Smooth muscle cell (in vitro differentiated cells): ENCODE measurements around the gene SLC1A5. TPM values are rescaled to one million over a fixed set of nuclear protein-coding genes. Genes with fewer than 3 reads are reported as not detected.

Experiments
- DNase-seq: peaks from one replicate; lab custom pipeline; 2025; ENCODE audit not compliant: unreplicated experiment; lab: John Stamatoyannopoulos, UW
- H2AFZ ChIP-seq: fragments of 200-600 bp; sonication (generic); 2 replicates; pipeline ENCODE4 v1.6.0; 2016; ENCODE audit warnings: antibody characterized with exemption, low read depth, mild to moderate bottlenecking
- H3F3A ChIP-seq: fragments of 200-600 bp; sonication (generic); 2 replicates; pipeline ENCODE4 v1.6.0; 2017; ENCODE audit warnings: antibody characterized with exemption, low read depth
- H3K27ac ChIP-seq: fragments of 200-600 bp; sonication (generic); 2 replicates; pipeline ENCODE4 v1.5.1; 2016; ENCODE audit warnings: low read depth, mild to moderate bottlenecking
- H3K27me3 ChIP-seq: fragments of 200-600 bp; sonication (generic); 2 replicates; pipeline ENCODE4 v1.6.1; 2016; ENCODE audit warnings: low read depth, mild to moderate bottlenecking
- H3K36me3 ChIP-seq: fragments of 200-600 bp; sonication (generic); 2 replicates; pipeline ENCODE4 v1.5.1; 2016; ENCODE audit warnings: low read depth
- H3K4me1 ChIP-seq: fragments of 200-600 bp; sonication (generic); 2 replicates; pipeline ENCODE4 v1.5.1; 2016; ENCODE audit warnings: low read depth
- H3K4me2 ChIP-seq: fragments of 200-600 bp; sonication (generic); 2 replicates; pipeline ENCODE4 v1.6.0; 2016; ENCODE audit warnings: mild to moderate bottlenecking
- H3K4me3 ChIP-seq: fragments of 200-600 bp; sonication (generic); 2 replicates; pipeline ENCODE4 v1.5.1; 2016; ENCODE audit warnings: mild to moderate bottlenecking
- H3K79me2 ChIP-seq: fragments of 200-600 bp; sonication (generic); 2 replicates; pipeline ENCODE4 v1.6.0; 2016; ENCODE audit warnings: low read depth, mild to moderate bottlenecking
- H3K9ac ChIP-seq: fragments of 200-600 bp; sonication (generic); 2 replicates; pipeline ENCODE4 v1.6.0; 2016; ENCODE audit warnings: low read depth
- H3K9me3 ChIP-seq: fragments of 200-600 bp; sonication (generic); replicated peaks from 2 replicates; pipeline ENCODE4 v1.5.1; 2016; ENCODE audit warnings: low read depth
- H4K20me1 ChIP-seq: fragments of 200-600 bp; sonication (generic); 2 replicates; pipeline ENCODE4 v1.6.0; 2016; ENCODE audit warnings: low read depth
- WGBS: methylation state at CpG from one replicate; pipeline ENCODE4 v1.1.7; 2016; ENCODE audit warnings: low lambda C conversion rate; 5-methylcytosine and 5-hydroxymethylcytosine counted together
- polyA plus RNA-seq: library from polyadenylated mRNA; unstranded; fragments of >200 nt; fragmentation: Nextera tagmentation; extraction: Ambion mirVana; gene quantifications from 2 replicates; pipeline ENCODE4 v1.2.1, GENCODE V29; 2016
- total RNA-seq: library from RNA; depleted of rRNA; stranded (reverse); fragments of >200 nt; gene quantifications from 2 replicates; pipeline ENCODE4 v1.2.3, GENCODE V29; 2014
- TF ChIP-seq, protein P1 (sequence below): fragments of 200-600 bp; sonication (generic); IDR thresholded peaks from 2 replicates; pipeline ENCODE4 v1.5.1; 2017; ENCODE audit warnings: borderline replicate concordance, mild to moderate bottlenecking, antibody characterized with exemption; ENCODE audit not compliant: insufficient read depth, poor library complexity, severe bottlenecking

SLC1A5 gene
- total and polyA plus RNA-seq, 2 experiments from 2014 or later, result 101 to 231 TPM

DNA sequence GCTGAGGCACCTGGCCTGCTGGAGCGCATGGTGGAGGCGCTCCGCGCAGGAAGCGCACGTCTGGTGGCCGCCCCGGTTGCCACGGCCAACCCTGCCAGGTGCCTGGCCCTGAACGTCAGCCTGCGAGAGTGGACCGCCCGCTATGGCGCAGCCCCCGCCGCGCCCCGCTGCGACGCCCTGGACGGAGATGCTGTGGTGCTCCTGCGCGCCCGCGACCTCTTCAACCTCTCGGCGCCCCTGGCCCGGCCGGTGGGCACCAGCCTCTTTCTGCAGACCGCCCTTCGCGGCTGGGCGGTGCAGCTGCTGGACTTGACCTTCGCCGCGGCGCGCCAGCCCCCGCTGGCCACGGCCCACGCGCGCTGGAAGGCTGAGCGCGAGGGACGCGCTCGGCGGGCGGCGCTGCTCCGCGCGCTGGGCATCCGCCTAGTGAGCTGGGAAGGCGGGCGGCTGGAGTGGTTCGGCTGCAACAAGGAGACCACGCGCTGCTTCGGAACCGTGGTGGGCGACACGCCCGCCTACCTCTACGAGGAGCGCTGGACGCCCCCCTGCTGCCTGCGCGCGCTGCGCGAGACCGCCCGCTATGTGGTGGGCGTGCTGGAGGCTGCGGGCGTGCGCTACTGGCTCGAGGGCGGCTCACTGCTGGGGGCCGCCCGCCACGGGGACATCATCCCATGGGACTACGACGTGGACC, 32.4 kb downstream of the SLC1A5 start:
- H3K4me3 ChIP-seq, result no peak overlapping the region
- H3K27me3 ChIP-seq, result no peaks in the 10 kb centered on the region
- H3K9me3 ChIP-seq, result no peaks in the 10 kb centered on the region
- H3K4me1 ChIP-seq, result no peaks in the 10 kb centered on the region
- H3K9ac ChIP-seq, result no peak overlapping the region
- H4K20me1 ChIP-seq, result peaks cover 12% of the 10 kb centered on the region
- no peak overlapping the region for H2AFZ ChIP-seq
- TF ChIP-seq, protein P1, sequence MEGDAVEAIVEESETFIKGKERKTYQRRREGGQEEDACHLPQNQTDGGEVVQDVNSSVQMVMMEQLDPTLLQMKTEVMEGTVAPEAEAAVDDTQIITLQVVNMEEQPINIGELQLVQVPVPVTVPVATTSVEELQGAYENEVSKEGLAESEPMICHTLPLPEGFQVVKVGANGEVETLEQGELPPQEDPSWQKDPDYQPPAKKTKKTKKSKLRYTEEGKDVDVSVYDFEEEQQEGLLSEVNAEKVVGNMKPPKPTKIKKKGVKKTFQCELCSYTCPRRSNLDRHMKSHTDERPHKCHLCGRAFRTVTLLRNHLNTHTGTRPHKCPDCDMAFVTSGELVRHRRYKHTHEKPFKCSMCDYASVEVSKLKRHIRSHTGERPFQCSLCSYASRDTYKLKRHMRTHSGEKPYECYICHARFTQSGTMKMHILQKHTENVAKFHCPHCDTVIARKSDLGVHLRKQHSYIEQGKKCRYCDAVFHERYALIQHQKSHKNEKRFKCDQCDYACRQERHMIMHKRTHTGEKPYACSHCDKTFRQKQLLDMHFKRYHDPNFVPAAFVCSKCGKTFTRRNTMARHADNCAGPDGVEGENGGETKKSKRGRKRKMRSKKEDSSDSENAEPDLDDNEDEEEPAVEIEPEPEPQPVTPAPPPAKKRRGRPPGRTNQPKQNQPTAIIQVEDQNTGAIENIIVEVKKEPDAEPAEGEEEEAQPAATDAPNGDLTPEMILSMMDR, result no peak
- no peaks in the 10 kb centered on the region for H3K79me2 ChIP-seq
- no peaks in the 10 kb centered on the region for H3K36me3 ChIP-seq
- H3F3A ChIP-seq, result peaks cover 7% of the 10 kb centered on the region
- WGBS, result over 99% methylated on average over 86 of the region's 86 CpGs
- H3K27ac ChIP-seq, result no peak overlapping the region
- no peak overlapping the region for H3K4me2 ChIP-seq
- no peak for DNase-seq

DNA sequence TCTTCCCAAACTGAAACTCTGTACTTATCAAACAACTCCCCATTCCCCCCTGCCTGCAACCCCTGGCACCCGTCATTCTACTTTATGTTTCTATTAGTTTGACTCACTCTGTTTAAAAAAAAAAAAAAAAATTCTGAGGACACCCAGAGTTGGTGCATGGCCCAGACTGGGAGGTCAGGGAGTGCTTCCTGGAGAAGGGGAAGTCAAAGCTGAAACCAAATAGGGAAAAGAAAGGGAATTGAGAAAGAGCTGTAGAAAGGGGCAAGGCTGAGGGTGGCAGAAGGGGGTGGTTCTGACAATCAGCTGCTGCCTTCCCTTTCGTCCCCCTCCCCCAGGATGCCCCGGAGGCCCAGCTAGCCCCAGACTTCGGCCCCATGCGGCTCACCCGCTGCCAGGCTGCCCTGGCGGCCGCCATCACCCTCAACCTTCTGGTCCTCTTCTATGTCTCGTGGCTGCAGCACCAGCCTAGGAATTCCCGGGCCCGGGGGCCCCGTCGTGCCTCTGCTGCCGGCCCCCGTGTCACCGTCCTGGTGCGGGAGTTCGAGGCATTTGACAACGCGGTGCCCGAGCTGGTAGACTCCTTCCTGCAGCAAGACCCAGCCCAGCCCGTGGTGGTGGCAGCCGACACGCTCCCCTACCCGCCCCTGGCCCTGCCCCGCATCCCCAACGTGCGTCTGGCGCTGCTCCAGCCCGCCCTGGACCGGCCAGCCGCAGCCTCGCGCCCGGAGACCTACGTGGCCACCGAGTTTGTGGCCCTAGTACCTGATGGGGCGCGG, 33.1 kb downstream of the SLC1A5 start:
- Histone ChIP-seq H3K27ac (no peak overlapping the region), H3K9ac (no peak overlapping the region), H3F3A (peaks cover 6% of the 10 kb centered on the region), H3K4me3 (no peak overlapping the region), H3K4me2 (no peak overlapping the region), H2AFZ (no peak overlapping the region), H3K4me1 (no peaks in the 10 kb centered on the region), H3K9me3 (no peaks in the 10 kb centered on the region), H3K27me3 (no peaks in the 10 kb centered on the region), H4K20me1 (peaks cover 12% of the 10 kb centered on the region), H3K36me3 (no peaks in the 10 kb centered on the region), H3K79me2 (no peaks in the 10 kb centered on the region)
- WGBS, result 96% methylated on average over 33 of the region's 39 CpGs
- no peak for DNase-seq
- TF ChIP-seq, protein P1, result no peak

DNA sequence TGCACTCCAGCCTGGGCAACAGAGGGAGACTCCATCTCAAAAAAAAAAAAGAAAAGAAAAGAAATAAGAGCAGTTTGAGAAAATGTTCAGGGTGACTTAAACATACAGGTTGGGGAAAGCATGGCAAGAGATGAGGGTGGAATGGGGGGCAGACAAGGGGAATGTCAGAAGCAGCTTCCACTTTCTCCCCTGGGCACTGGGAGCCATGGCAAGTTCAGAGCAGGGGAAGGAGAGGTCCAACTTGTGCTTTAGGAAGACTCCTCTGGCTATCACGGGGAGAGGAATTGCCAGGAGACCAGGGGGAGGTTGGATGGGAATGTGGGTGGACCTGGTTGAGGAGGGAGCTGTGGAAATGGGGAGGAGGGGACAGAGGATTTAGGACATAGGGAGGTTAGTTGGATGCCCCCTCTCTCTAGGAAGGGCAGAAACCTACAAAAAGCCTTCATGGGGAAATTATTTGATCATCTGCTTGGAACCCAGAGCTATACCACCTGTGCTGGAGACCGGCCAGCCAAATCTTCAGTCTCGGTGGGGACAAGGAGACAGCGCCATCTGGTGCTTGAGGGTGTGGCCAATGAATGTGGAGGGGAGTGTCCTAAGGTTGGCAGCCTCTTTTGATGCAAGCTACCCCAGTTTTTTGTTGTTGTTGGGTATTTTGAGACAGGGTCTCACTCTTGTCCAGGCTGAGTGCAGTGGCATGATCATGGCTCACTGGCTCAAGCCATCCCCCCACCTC, 34.8 kb downstream of the SLC1A5 start:
- no peak for DNase-seq
- no peak overlapping the region for H3K27ac ChIP-seq
- H3K9me3 ChIP-seq, result no peaks in the 10 kb centered on the region
- H3K4me1 ChIP-seq, result no peaks in the 10 kb centered on the region
- WGBS, result 43% methylated on average over 4 of the region's 4 CpGs
- no peak overlapping the region for H3K4me3 ChIP-seq
- no peak overlapping the region for H3K4me2 ChIP-seq
- H3K27me3 ChIP-seq, result no peaks in the 10 kb centered on the region
- H4K20me1 ChIP-seq, result peaks cover 5% of the 10 kb centered on the region
- no peaks in the 10 kb centered on the region for H3K36me3 ChIP-seq
- TF ChIP-seq, protein P1, result peak; percentile 28
- H2AFZ ChIP-seq, result no peak overlapping the region
- H3F3A ChIP-seq, result no peaks in the 10 kb centered on the region
- no peak overlapping the region for H3K9ac ChIP-seq
- H3K79me2 ChIP-seq, result no peaks in the 10 kb centered on the region
